ENCODE data around the gene SPIN2A. TPM values are rescaled to one million over a fixed set of nuclear protein-coding genes. Genes with fewer than 3 reads are reported as not detected.
"Not testable (repeated sequence)": the region's sequence is repeated elsewhere in the genome, so short reads cannot be mapped to it uniquely, and the experiment has no call there.

Gene SPIN2A
- total RNA-seq, 1 donor from 2014 or later: 0.26 TPM

- Histone ChIP-seq H3F3A (ENCODE audit: low read depth) (no peaks in the 10 kb centered on the region), H3K27ac (peak overlapping the region; percentile 37), H3K4me2 (peak overlapping the region; percentile 86), H3K27me3 (no peaks in the 10 kb centered on the region), H3K4me3 (peak overlapping the region; percentile 61), H3K36me3 (no peaks in the 10 kb centered on the region), H3K4me1 (no peaks in the 10 kb centered on the region), H2AFZ (replicated peaks) (no peak overlapping the region), H4K20me1 (ENCODE audit: low read depth) (no peaks in the 10 kb centered on the region), H3K9me3 (ENCODE audit: low read depth) (peaks cover 3% of the 10 kb centered on the region), H3K79me2 (ENCODE audit: low read depth) (peaks cover 12% of the 10 kb centered on the region), H3K9ac (no peak overlapping the region)
- no peak for TF ChIP-seq EZH2phosphoT487 (IDR thresholded peaks at IDR 0.05)
- TF ChIP-seq CTCF (IDR thresholded peaks at IDR 0.05): no peak
- no peak for TF ChIP-seq EZH2 (IDR thresholded peaks at IDR 0.05)
- peaks cover 6% of the 10 kb centered on the region for H3K9me3 Mint-ChIP-seq
- no peaks in the 10 kb centered on the region for H3K27me3 Mint-ChIP-seq (ENCODE audit: insufficient read depth, low read depth)
- H3K4me1 Mint-ChIP-seq: no peaks in the 10 kb centered on the region
- no peak for DNase-seq (ENCODE audit: low spot score)
- H3K36me3 Mint-ChIP-seq: peaks cover 5% of the 10 kb centered on the region
- peak overlapping the region; percentile 57 for H3K27ac Mint-ChIP-seq
- peak overlapping the region; percentile 90 for H3K4me3 Mint-ChIP-seq
Measured at GRCh38 chrX:57121816-57122215, 15.4 kb downstream of the SPIN2A start.

GRCh38 chrX:57121162-57121755 lies 15.9 kb downstream of the SPIN2A start, which contains the start of gene SPIN2B:
SPIN2B (minus strand) TSS chrX:57121548.
- no peaks in the 10 kb centered on the region for H3K4me1 Mint-ChIP-seq
- Histone ChIP-seq H3F3A (ENCODE audit: low read depth) (no peaks in the 10 kb centered on the region), H3K27ac (peak within 1 kb of the TSS; percentile 84), H3K4me1 (no peaks in the 10 kb centered on the region), H4K20me1 (ENCODE audit: low read depth) (no peaks in the 10 kb centered on the region), H3K36me3 (no peaks in the 10 kb centered on the region), H3K9me3 (ENCODE audit: low read depth) (peaks cover 3% of the 10 kb centered on the region), H3K9ac (peak within 1 kb of the TSS; percentile 37), H3K4me2 (peak within 1 kb of the TSS; percentile 86), H3K79me2 (ENCODE audit: low read depth) (peaks cover 12% of the 10 kb centered on the region), H3K27me3 (no peaks in the 10 kb centered on the region), H3K4me3 (peak within 1 kb of the TSS; percentile 61), H2AFZ (replicated peaks) (no peak within 1 kb of the TSS)
- TF ChIP-seq EZH2phosphoT487 (IDR thresholded peaks at IDR 0.05) (no peak), CTCF (IDR thresholded peaks at IDR 0.05) (peak; percentile 27)
- no peaks in the 10 kb centered on the region for H3K27me3 Mint-ChIP-seq (ENCODE audit: insufficient read depth, low read depth)
- peak within 1 kb of the TSS; percentile 63 for H3K27ac Mint-ChIP-seq
- H3K36me3 Mint-ChIP-seq: peaks cover 5% of the 10 kb centered on the region
- peak within 1 kb of the TSS; percentile 90 for H3K4me3 Mint-ChIP-seq
- peaks cover 6% of the 10 kb centered on the region for H3K9me3 Mint-ChIP-seq
- DNase-seq (ENCODE audit: low spot score): peak; percentile 91

GRCh38 chrX:57120619-57121161 lies 16.5 kb downstream of the SPIN2A start:
- not testable (repeated sequence) for H3F3A ChIP-seq (ENCODE audit: low read depth); H3K27ac ChIP-seq; H4K20me1 ChIP-seq (ENCODE audit: low read depth); H3K4me1 Mint-ChIP-seq; H2AFZ ChIP-seq (replicated peaks); H3K4me1 ChIP-seq; H3K27me3 ChIP-seq; DNase-seq (ENCODE audit: low spot score); H3K9me3 Mint-ChIP-seq; H3K36me3 Mint-ChIP-seq; H3K27me3 Mint-ChIP-seq (ENCODE audit: insufficient read depth, low read depth); H3K36me3 ChIP-seq; H3K9me3 ChIP-seq (ENCODE audit: low read depth)
- Histone ChIP-seq H3K4me2 (peak overlapping the region; percentile 86), H3K9ac (peak overlapping the region; percentile 37), H3K4me3 (peak overlapping the region; percentile 61), H3K79me2 (ENCODE audit: low read depth) (peaks cover 12% of the 10 kb centered on the region)
- Mint-ChIP-seq H3K27ac (peak overlapping the region; percentile 8), H3K4me3 (peak overlapping the region; percentile 90)

GRCh38 chrX:57119416-57119815 lies 17.8 kb downstream of the SPIN2A start:
- Mint-ChIP-seq H3K36me3 (peaks cover 5% of the 10 kb centered on the region), H3K27ac (no peak overlapping the region), H3K27me3 (ENCODE audit: insufficient read depth, low read depth) (no peaks in the 10 kb centered on the region), H3K4me3 (no peak overlapping the region), H3K4me1 (no peaks in the 10 kb centered on the region), H3K9me3 (no peaks in the 10 kb centered on the region)
- Histone ChIP-seq H3K4me1 (no peaks in the 10 kb centered on the region), H4K20me1 (ENCODE audit: low read depth) (no peaks in the 10 kb centered on the region), H3F3A (ENCODE audit: low read depth) (no peaks in the 10 kb centered on the region), H3K36me3 (no peaks in the 10 kb centered on the region), H3K9ac (no peak overlapping the region), H2AFZ (replicated peaks) (no peak overlapping the region), H3K27me3 (no peaks in the 10 kb centered on the region), H3K27ac (no peak overlapping the region), H3K79me2 (ENCODE audit: low read depth) (peaks cover 12% of the 10 kb centered on the region), H3K4me2 (no peak overlapping the region), H3K4me3 (no peak overlapping the region), H3K9me3 (ENCODE audit: low read depth) (peaks cover 3% of the 10 kb centered on the region)
- TF ChIP-seq CTCF (IDR thresholded peaks at IDR 0.05) (no peak), EZH2phosphoT487 (IDR thresholded peaks at IDR 0.05) (no peak), EZH2 (IDR thresholded peaks at IDR 0.05) (no peak)
- no peak for DNase-seq (ENCODE audit: low spot score)

GRCh38 chrX:57117566-57117965 lies 19.6 kb downstream of the SPIN2A start:
- not testable (repeated sequence) for H3F3A ChIP-seq (ENCODE audit: low read depth); H3K4me3 ChIP-seq; H3K36me3 Mint-ChIP-seq; H3K79me2 ChIP-seq (ENCODE audit: low read depth); DNase-seq (ENCODE audit: low spot score); H3K27ac ChIP-seq; H3K9ac ChIP-seq; H3K4me1 Mint-ChIP-seq; H3K4me2 ChIP-seq; H4K20me1 ChIP-seq (ENCODE audit: low read depth); H3K27me3 ChIP-seq; H3K4me3 Mint-ChIP-seq; H3K36me3 ChIP-seq; H3K9me3 Mint-ChIP-seq; H3K4me1 ChIP-seq; H2AFZ ChIP-seq (replicated peaks); H3K27ac Mint-ChIP-seq; H3K27me3 Mint-ChIP-seq (ENCODE audit: insufficient read depth, low read depth); H3K9me3 ChIP-seq (ENCODE audit: low read depth)

Measured in neural progenitor cell (in vitro differentiated cells).